ENCODE results near the gene TEX19.

- TF ChIP-seq CTCF (conservative IDR thresholded peaks at IDR 0.05; ENCODE audit: low read depth, low read length) (no peak), POLR2A (IDR thresholded peaks at IDR 0.05; ENCODE audit: low read depth, low read length) (no peak), RFX5 (IDR thresholded peaks at IDR 0.05; ENCODE audit: low read depth, low read length) (no peak)
These were observed 41.5 kb upstream of the TEX19 start, which contains the start of gene CD7 for GRCh38 chr17:82317394-82318168.

All from IMR-90 (cell line).